Common myeloid progenitor, CD34-positive (primary cell): Measurements from ENCODE around the gene CHD5.

Experiments used
- CTCF ChIA-PET: fragments of 350-600 bp; sonication (Branson Sonifier 250); formaldehyde crosslinking; loops from one replicate; lab custom pipeline; 2021; ENCODE audit warnings: antibody characterized with exemption; lab: Charles Lee
- POLR2A ChIA-PET: fragments of 350-600 bp; sonication (Branson Sonifier 250); formaldehyde crosslinking; loops from one replicate; lab custom pipeline; 2021; ENCODE audit warnings: antibody characterized with exemption; lab: Charles Lee
- DNase-seq, 3 donors: peaks; one replicate each; pipeline versions ENCODE4 v3.0.0 to v3.0.0-alpha.2; 2013
- H3K27ac ChIP-seq, 2 experiments: 1 replicate in 1 of 2; 2 replicates in 1 of 2; pipeline ENCODE4 v1.7.0; 2013; ENCODE audit warnings: inconsistent platforms in 2 of 2, low read length in 2 of 2, mild to moderate bottlenecking in 2 of 2, low read depth in 1 of 2, moderate library complexity in 1 of 2; ENCODE audit not compliant: severe bottlenecking in 2 of 2, insufficient read depth in 1 of 2, poor library complexity in 1 of 2
- H3K27me3 ChIP-seq, 5 experiments: replicated peaks in 2 of 5; 1 replicate in 3 of 5; 2 replicates in 2 of 5; pipeline versions ENCODE4 v1.6.1 to v1.7.0; 2013; ENCODE audit warnings: low read length in 4 of 5, mild to moderate bottlenecking in 2 of 5, moderate library complexity in 2 of 5, inconsistent platforms in 1 of 5; ENCODE audit not compliant: insufficient read depth in 5 of 5, control insufficient read depth in 4 of 5
- H3K36me3 ChIP-seq, 4 experiments: 1 replicate in 2 of 4; 2 replicates in 2 of 4; pipeline versions ENCODE4 v1.6.1 to v1.7.0; 2013; ENCODE audit warnings: low read length in 3 of 4, control low read depth in 1 of 4, mild to moderate bottlenecking in 1 of 4; ENCODE audit not compliant: control insufficient read depth in 4 of 4, insufficient read depth in 4 of 4
- H3K4me1 ChIP-seq, 4 experiments: 1 replicate in 3 of 4; 2 replicates in 1 of 4; pipeline versions ENCODE4 v1.6.1 to v1.7.1; 2013; ENCODE audit warnings: low read length in 3 of 4, mild to moderate bottlenecking in 3 of 4, control low read depth in 1 of 4, inconsistent platforms in 1 of 4, moderate library complexity in 1 of 4; ENCODE audit not compliant: control insufficient read depth in 4 of 4, insufficient read depth in 4 of 4; ENCODE audit errors: control extremely low read depth in 1 of 4
- H3K4me3 ChIP-seq, 7 experiments: 1 replicate in 4 of 7; 2 replicates in 3 of 7; pipeline versions ENCODE4 v1.5.1 to v1.7.0; 2013; ENCODE audit warnings: mild to moderate bottlenecking in 7 of 7, low read length in 6 of 7, moderate library complexity in 6 of 7, inconsistent platforms in 2 of 7, low read depth in 2 of 7, control low read depth in 1 of 7; ENCODE audit not compliant: insufficient read depth in 4 of 7, control insufficient read depth in 1 of 7; ENCODE audit errors: extremely low read depth in 1 of 7
- H3K9me3 ChIP-seq, 5 experiments: 1 replicate in 4 of 5; 2 replicates in 1 of 5; pipeline versions ENCODE4 v1.6.1 to v1.7.1; 2013; ENCODE audit warnings: low read length in 4 of 5, mild to moderate bottlenecking in 2 of 5, inconsistent platforms in 1 of 5, low read depth in 1 of 5, moderate library complexity in 1 of 5; ENCODE audit not compliant: control insufficient read depth in 4 of 5, insufficient read depth in 2 of 5; ENCODE audit errors: control extremely low read depth in 1 of 5
- WGBS: methylation state at CpG from one replicate; pipeline ENCODE4 v1.1.5; 2013; ENCODE audit not compliant: insufficient coverage; 5-methylcytosine and 5-hydroxymethylcytosine counted together

The CHD5 gene

GRCh38 chr1:6157528-6158174, 22.5 kb downstream of the CHD5 start:
- no peak overlapping the region for H3K27ac ChIP-seq
- DNase-seq: no peak
- 91% methylated on average over 15 of the region's 15 CpGs for WGBS
- H3K27me3 ChIP-seq: peaks cover 0 to 3% (median 0%) of the 10 kb centered on the region in 5 experiments
- ChIA-PET CTCF (interaction anchor here (1.0 to 1.3 kb wide), 3 partner anchors 10 to 49 kb away, joined by 3 read pairs; no protein-coding TSS in a partner anchor), POLR2A (no interaction called here)
- no peak overlapping the region for H3K4me3 ChIP-seq
- H3K9me3 ChIP-seq: no peaks in the 10 kb centered on the region
- H3K4me1 ChIP-seq: peaks cover 0 to 45% (median 30%) of the 10 kb centered on the region in 4 experiments
- no peaks in the 10 kb centered on the region for H3K36me3 ChIP-seq

- H3K36me3 ChIP-seq: no peaks in the 10 kb centered on the region
- DNase-seq: no peak
- H3K27me3 ChIP-seq: peaks cover 0 to 2% (median 0%) of the 10 kb centered on the region in 5 experiments
- no peaks in the 10 kb centered on the region for H3K9me3 ChIP-seq
- H3K27ac ChIP-seq: no peak overlapping the region
- WGBS: 83% methylated on average over 1 of the region's 2 CpGs
- H3K4me3 ChIP-seq: no peak overlapping the region
- POLR2A ChIA-PET: interaction anchor here (0.6 kb wide), 1 partner anchor 14 kb away, joined by 3 read pairs; no protein-coding TSS in a partner anchor
- CTCF ChIA-PET: interaction anchor here (1.0 kb wide), 1 partner anchor 50 kb away, joined by 3 read pairs; no protein-coding TSS in a partner anchor
- peaks cover 0 to 50% (median 31%) of the 10 kb centered on the region in 4 experiments for H3K4me1 ChIP-seq
These were observed 23.0 kb downstream of the CHD5 start for GRCh38 chr1:6157132-6157527.

- H3K36me3 ChIP-seq: no peaks in the 10 kb centered on the region
- ChIA-PET CTCF (interaction anchor here (1.2 to 3.4 kb wide), 2 partner anchors 9 to 17 kb away, joined by 5 to 11 read pairs; no protein-coding TSS in a partner anchor), POLR2A (no interaction called here)
- peaks cover 0 to 2% (median 0%) of the 10 kb centered on the region in 5 experiments for H3K27me3 ChIP-seq
- DNase-seq: peak in 2 of 3 donors; percentile 38 to 45
- 79% methylated on average over 23 of the region's 26 CpGs for WGBS
- H3K9me3 ChIP-seq: no peaks in the 10 kb centered on the region
- peaks cover 0 to 38% (median 23%) of the 10 kb centered on the region in 4 experiments for H3K4me1 ChIP-seq
- no peak overlapping the region for H3K27ac ChIP-seq
- H3K4me3 ChIP-seq: no peak overlapping the region
These were observed 25.4 kb downstream of the CHD5 start for GRCh38 chr1:6154525-6155319.

GRCh38 chr1:6152882-6153281, 27.2 kb downstream of the CHD5 start:
- WGBS: 96% methylated on average over 7 of the region's 7 CpGs
- no peak overlapping the region for H3K4me3 ChIP-seq
- peaks cover 0 to 6% (median 2%) of the 10 kb centered on the region in 5 experiments for H3K27me3 ChIP-seq
- ChIA-PET CTCF (interaction anchor here (1.4 to 3.4 kb wide), 2 partner anchors 9 to 18 kb away, joined by 4 to 11 read pairs; no protein-coding TSS in a partner anchor), POLR2A (no interaction called here)
- no peaks in the 10 kb centered on the region for H3K36me3 ChIP-seq
- no peak for DNase-seq
- H3K4me1 ChIP-seq: peaks cover 0 to 50% (median 31%) of the 10 kb centered on the region in 4 experiments
- no peaks in the 10 kb centered on the region for H3K9me3 ChIP-seq
- no peak overlapping the region for H3K27ac ChIP-seq

- H3K4me1 ChIP-seq: peaks cover 0 to 50% (median 31%) of the 10 kb centered on the region in 4 experiments
- no peak overlapping the region for H3K4me3 ChIP-seq
- H3K36me3 ChIP-seq: no peaks in the 10 kb centered on the region
- POLR2A ChIA-PET: no interaction called here
- H3K27ac ChIP-seq: no peak overlapping the region
- peaks cover 0 to 7% (median 2%) of the 10 kb centered on the region in 5 experiments for H3K27me3 ChIP-seq
- peak in 2 of 3 donors; percentile 48 to 53 for DNase-seq
- no peaks in the 10 kb centered on the region for H3K9me3 ChIP-seq
- WGBS: 68% methylated on average over 11 of the region's 11 CpGs
- CTCF ChIA-PET: interaction anchor here (1.1 to 3.4 kb wide), 4 partner anchors 10 to 20 kb away, joined by 3 to 11 read pairs (median 4); no protein-coding TSS in a partner anchor
These were observed 27.9 kb downstream of the CHD5 start for GRCh38 chr1:6152181-6152580.

- ChIA-PET CTCF (interaction anchor here (1.1 kb wide), 2 partner anchors 14 to 19 kb away, joined by 3 to 4 read pairs; no protein-coding TSS in a partner anchor), POLR2A (no interaction called here)
- WGBS: 96% methylated on average over 7 of the region's 9 CpGs
- no peak for DNase-seq
- Histone ChIP-seq H3K27ac (no peak overlapping the region), H3K27me3 (peaks cover 0 to 7% (median 2%) of the 10 kb centered on the region in 5 experiments), H3K4me1 (peaks cover 0 to 50% (median 31%) of the 10 kb centered on the region in 4 experiments), H3K4me3 (no peak overlapping the region), H3K9me3 (no peaks in the 10 kb centered on the region), H3K36me3 (no peaks in the 10 kb centered on the region)
These were observed 28.8 kb downstream of the CHD5 start for GRCh38 chr1:6151291-6151822.
